Parathyroid adenoma (tissue), 2 donors: ENCODE results near the gene MYL3.

Source experiments
- H2AFZ ChIP-seq: fragments of 300-600 bp; sonication (generic); one replicate; pipeline ENCODE4 v1.7.0; 2017; ENCODE audit warnings: antibody characterized with exemption, mild to moderate bottlenecking
- H3K27ac ChIP-seq: fragments of 300-600 bp; sonication (generic); one replicate; pipeline ENCODE4 v1.7.0; 2017
- H3K27me3 ChIP-seq: fragments of 300-600 bp; sonication (generic); one replicate; pipeline ENCODE4 v1.7.0; 2017; ENCODE audit warnings: low read length; ENCODE audit not compliant: control insufficient read depth, insufficient read depth
- H3K36me3 ChIP-seq: fragments of 300-600 bp; sonication (generic); one replicate; pipeline ENCODE4 v1.7.0; 2017; ENCODE audit warnings: low read length; ENCODE audit not compliant: control insufficient read depth, insufficient read depth
- H3K4me1 ChIP-seq: fragments of 300-600 bp; sonication (generic); one replicate; pipeline ENCODE4 v1.7.0; 2017; ENCODE audit warnings: control low read depth
- H3K4me2 ChIP-seq: fragments of 300-600 bp; sonication (generic); one replicate; pipeline ENCODE4 v1.7.0; 2017; ENCODE audit warnings: low read length
- H3K4me3 ChIP-seq: fragments of 300-600 bp; sonication (generic); one replicate; pipeline ENCODE4 v1.7.0; 2017; ENCODE audit warnings: low read depth, low read length
- H3K79me2 ChIP-seq: fragments of 300-600 bp; sonication (generic); one replicate; pipeline ENCODE4 v1.7.0; 2017; ENCODE audit warnings: control low read depth
- H3K9ac ChIP-seq: fragments of 300-600 bp; sonication (generic); one replicate; pipeline ENCODE4 v1.7.0; 2017; ENCODE audit warnings: mild to moderate bottlenecking
- H3K9me3 ChIP-seq: fragments of 300-600 bp; sonication (generic); one replicate; pipeline ENCODE4 v1.7.0; 2017; ENCODE audit warnings: low read length; ENCODE audit not compliant: control insufficient read depth
- TF ChIP-seq, protein P1 (sequence below): fragments of 300-600 bp; sonication (generic); IDR thresholded peaks from one replicate; pipeline ENCODE4 v1.7.0; 2017; ENCODE audit warnings: antibody characterized with exemption, mild to moderate bottlenecking
- donor health status: primary hyperparathyroidism.

MYL3 gene

DNA sequence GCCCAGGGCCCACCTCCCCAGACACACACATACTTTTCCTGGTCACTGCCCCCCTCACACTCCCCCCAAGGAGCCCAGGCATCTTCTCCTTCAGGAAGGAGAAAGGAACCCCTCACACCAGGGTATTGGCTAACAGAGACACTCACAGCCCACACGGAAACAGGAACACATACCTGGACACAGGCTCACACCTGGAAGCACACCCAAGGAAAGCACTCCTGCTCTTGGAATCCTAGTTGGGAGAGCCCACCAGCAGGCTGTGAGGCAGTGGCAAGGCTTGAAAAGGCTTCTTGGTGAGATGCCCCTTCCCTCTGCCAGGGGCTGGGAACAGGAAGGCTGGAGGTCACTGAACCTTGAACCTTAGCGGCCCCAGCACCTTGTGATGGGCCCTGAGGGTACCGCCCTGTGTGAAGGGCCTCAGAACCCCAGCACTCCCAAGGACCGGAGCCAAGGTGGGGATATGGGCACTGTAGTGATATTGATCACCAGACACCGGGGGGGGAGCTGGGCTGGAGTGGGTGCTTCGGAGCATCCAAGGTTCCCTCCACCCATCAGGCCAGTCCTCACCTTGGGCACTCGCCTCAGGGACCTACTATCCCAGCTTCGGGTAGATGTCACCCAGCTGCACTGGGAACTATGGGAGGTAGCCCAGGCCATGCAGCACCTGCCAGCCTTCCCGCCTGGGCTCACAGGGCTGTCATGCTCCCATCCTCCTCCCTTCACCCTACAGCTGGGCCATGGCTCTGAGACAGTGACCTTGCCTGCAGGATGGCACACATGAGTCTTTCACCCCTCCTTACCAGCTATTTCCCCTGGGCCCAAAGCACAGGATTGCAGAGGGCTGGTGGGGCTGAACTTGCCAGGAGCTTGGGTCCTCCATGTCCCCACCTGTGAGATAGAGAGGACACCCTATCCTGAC is 16.4 kb downstream of the MYL3 start:
- Histone ChIP-seq H3K4me3 (peak overlapping the region; percentile 50), H3K79me2 (no peaks in the 10 kb centered on the region), H3K4me2 (peak overlapping the region; percentile 80), H3K9me3 (no peaks in the 10 kb centered on the region), H3K9ac (no peak overlapping the region), H3K4me1 (peaks cover 14% of the 10 kb centered on the region), H3K36me3 (no peaks in the 10 kb centered on the region), H2AFZ (peak overlapping the region; percentile 100), H3K27ac (peak overlapping the region; percentile 55), H3K27me3 (no peaks in the 10 kb centered on the region)
- TF ChIP-seq, protein P1, sequence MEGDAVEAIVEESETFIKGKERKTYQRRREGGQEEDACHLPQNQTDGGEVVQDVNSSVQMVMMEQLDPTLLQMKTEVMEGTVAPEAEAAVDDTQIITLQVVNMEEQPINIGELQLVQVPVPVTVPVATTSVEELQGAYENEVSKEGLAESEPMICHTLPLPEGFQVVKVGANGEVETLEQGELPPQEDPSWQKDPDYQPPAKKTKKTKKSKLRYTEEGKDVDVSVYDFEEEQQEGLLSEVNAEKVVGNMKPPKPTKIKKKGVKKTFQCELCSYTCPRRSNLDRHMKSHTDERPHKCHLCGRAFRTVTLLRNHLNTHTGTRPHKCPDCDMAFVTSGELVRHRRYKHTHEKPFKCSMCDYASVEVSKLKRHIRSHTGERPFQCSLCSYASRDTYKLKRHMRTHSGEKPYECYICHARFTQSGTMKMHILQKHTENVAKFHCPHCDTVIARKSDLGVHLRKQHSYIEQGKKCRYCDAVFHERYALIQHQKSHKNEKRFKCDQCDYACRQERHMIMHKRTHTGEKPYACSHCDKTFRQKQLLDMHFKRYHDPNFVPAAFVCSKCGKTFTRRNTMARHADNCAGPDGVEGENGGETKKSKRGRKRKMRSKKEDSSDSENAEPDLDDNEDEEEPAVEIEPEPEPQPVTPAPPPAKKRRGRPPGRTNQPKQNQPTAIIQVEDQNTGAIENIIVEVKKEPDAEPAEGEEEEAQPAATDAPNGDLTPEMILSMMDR = no peak

DNA sequence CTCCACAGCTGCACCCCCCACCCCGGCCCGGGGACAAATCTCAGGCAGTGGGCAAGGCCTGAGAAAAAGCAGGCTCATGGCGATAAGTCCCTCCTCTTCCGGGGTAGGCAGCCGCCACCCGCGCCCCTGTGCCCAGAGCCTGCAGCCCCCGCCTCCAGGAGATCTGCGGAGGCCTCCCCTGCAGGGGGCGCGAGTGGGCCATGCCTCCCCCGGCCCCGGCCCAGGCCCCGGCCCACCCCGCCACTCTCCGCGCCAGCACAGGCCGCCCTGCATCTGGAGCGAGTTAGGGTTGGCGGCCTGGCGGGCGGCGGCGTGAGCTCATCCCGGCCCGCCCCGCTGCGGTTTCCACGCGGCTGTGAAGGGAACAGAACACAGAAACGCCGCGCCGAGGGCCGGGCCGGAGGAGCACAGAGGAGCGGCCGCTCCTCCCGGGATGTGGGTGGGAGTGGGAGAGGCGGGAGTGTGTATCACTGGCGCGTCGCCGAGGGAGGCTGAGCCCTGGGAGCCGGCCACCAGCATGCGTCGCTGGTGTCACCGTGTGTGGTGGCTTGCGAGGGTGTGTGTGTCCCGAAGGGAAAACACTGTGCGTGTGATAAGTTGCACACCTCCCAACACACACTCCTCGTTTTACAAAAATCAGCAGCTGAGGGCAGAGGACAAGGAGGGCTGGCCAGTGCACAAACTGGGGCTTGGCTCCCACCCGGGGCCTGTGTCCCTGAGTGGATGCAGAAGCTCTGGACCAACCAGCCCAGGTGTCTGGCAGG is 17.2 kb downstream of the MYL3 start:
- H3K36me3 ChIP-seq = no peaks in the 10 kb centered on the region
- peak overlapping the region; percentile 57 for H3K9ac ChIP-seq
- H3K4me1 ChIP-seq = peaks cover 14% of the 10 kb centered on the region

DNA sequence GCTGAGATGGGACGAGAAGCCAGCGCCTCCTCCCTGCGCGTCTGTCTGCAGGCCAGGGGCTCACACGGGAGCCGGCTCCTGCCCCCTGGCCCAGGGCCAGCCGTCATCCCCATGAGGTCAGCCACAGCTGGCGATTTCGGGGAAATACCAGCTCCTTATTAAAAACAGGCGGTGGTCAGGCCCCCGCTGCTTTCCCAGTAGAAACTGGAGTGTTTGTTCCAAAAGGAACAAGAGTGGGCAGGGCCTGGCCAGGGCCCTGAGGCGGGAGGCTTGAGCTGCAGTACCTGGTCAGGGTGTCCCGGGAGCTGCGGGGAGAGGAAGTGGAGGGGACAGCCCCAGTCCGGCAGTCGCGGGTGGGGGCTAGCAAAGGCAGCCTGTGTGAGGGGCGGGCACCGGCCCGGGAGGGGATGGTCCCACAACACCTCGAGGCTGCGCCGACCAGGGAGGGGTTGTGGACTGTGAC is 17.8 kb downstream of the MYL3 start:
- Histone ChIP-seq H3K4me2 (peak overlapping the region; percentile 80), H3K27ac (peak overlapping the region; percentile 55), H3K4me1 (peaks cover 14% of the 10 kb centered on the region), H3K4me3 (peak overlapping the region; percentile 50), H3K9me3 (no peaks in the 10 kb centered on the region), H3K36me3 (no peaks in the 10 kb centered on the region), H3K27me3 (no peaks in the 10 kb centered on the region), H2AFZ (peak overlapping the region; percentile 100), H3K9ac (peak overlapping the region; percentile 57), H3K79me2 (no peaks in the 10 kb centered on the region)
- TF ChIP-seq, protein P1 = no peak

More for the DNA sequence above, 17.2 kb downstream of the MYL3 start:
- Histone ChIP-seq H3K4me2 (peak overlapping the region; percentile 80), H3K27ac (peak overlapping the region; percentile 55), H3K9me3 (no peaks in the 10 kb centered on the region), H3K27me3 (no peaks in the 10 kb centered on the region), H3K4me3 (peak overlapping the region; percentile 50), H2AFZ (peak overlapping the region; percentile 100), H3K79me2 (no peaks in the 10 kb centered on the region)
- TF ChIP-seq, protein P1 = peak; percentile 48

DNA sequence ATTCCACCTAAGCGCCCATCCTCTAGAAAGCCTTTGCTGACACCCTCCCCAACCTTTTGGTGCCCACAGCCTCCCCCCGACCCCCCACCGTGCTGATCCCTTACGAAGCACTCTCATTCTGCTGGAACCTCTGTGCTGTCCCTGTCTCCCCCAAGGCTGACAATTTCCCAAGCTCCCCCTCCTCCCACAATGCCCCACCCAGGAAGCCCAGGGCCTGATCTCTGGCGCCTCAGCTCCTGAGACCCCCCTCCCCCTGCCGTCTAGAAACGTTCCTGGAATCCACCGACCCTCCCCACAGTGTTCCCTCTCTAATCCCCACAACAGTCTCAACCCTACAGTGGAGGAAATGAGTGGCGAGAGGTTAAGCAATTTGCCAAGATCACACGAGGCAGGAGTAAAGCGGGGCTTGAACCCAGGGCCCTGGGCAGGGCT is 18.3 kb downstream of the MYL3 start:
- H3K4me2 ChIP-seq = no peak overlapping the region
- H3K27me3 ChIP-seq = no peaks in the 10 kb centered on the region
- peaks cover 14% of the 10 kb centered on the region for H3K4me1 ChIP-seq
- no peaks in the 10 kb centered on the region for H3K79me2 ChIP-seq
- no peaks in the 10 kb centered on the region for H3K9me3 ChIP-seq
- peak overlapping the region; percentile 100 for H2AFZ ChIP-seq
- no peaks in the 10 kb centered on the region for H3K36me3 ChIP-seq
- H3K9ac ChIP-seq = no peak overlapping the region
- no peak overlapping the region for H3K4me3 ChIP-seq
- TF ChIP-seq, protein P1 = no peak
- H3K27ac ChIP-seq = peak overlapping the region; percentile 55
